RKO (cell line): Measurements from ENCODE around the gene GPRC5C.
A peak's percentile ranks its signal among the peaks of the same experiment; 100 is the strongest.

Source experiments
- DNase-seq: peaks from one replicate; pipeline ENCODE4 v3.0.0-alpha.2; 2016; ENCODE audit warnings: low spot score

GPRC5C gene

GRCh38 chr17:74452841-74453661 is 21.2 kb downstream of the GPRC5C start:
- no peak for DNase-seq

GRCh38 chr17:74453665-74454196 is 21.8 kb downstream of the GPRC5C start:
- DNase-seq = peak; percentile 47

- peak; percentile 88 for DNase-seq
Measured at GRCh38 chr17:74454197-74455024, 22.5 kb downstream of the GPRC5C start.

- DNase-seq = no peak
Measured at GRCh38 chr17:74455025-74455545, 23.2 kb downstream of the GPRC5C start.

- no peak for DNase-seq
Measured at GRCh38 chr17:74455821-74456220, 23.9 kb downstream of the GPRC5C start.

- peak; percentile 49 for DNase-seq
Measured at GRCh38 chr17:74457146-74457819, 25.4 kb downstream of the GPRC5C start.

GRCh38 chr17:74457820-74458166 is 25.9 kb downstream of the GPRC5C start:
- DNase-seq = no peak

- DNase-seq = no peak
Measured at GRCh38 chr17:74458835-74459234, 26.9 kb downstream of the GPRC5C start.

GRCh38 chr17:74459622-74460021 is 27.7 kb downstream of the GPRC5C start:
- DNase-seq = no peak

GRCh38 chr17:74460241-74460640 is 28.4 kb downstream of the GPRC5C start:
- no peak for DNase-seq

GRCh38 chr17:74460996-74461395 is 29.1 kb downstream of the GPRC5C start:
- no peak for DNase-seq

- no peak for DNase-seq
Measured at GRCh38 chr17:74461611-74462010, 29.7 kb downstream of the GPRC5C start.

GRCh38 chr17:74464730-74465377 is 33.0 kb downstream of the GPRC5C start:
- DNase-seq = no peak

GRCh38 chr17:74465378-74466110 is 33.7 kb downstream of the GPRC5C start:
- DNase-seq = no peak

- DNase-seq = no peak
Measured at GRCh38 chr17:74466111-74466827, 34.4 kb downstream of the GPRC5C start, which contains the start of gene CD300A. CD300A (plus strand) TSS chr17:74466634; CDS start chr17:74466704, 70 bp downstream.

GRCh38 chr17:74466828-74467184 is 34.9 kb downstream of the GPRC5C start:
- no peak for DNase-seq

GRCh38 chr17:74467221-74467951 is 35.5 kb downstream of the GPRC5C start:
- no peak for DNase-seq

- no peak for DNase-seq
Measured at GRCh38 chr17:74471341-74471740, 39.5 kb downstream of the GPRC5C start.

- no peak for DNase-seq
Measured at GRCh38 chr17:74472890-74473289, 41.0 kb downstream of the GPRC5C start.

GRCh38 chr17:74473294-74473693 is 41.4 kb downstream of the GPRC5C start:
- no peak for DNase-seq
